HG03432 (cell line): ENCODE measurements around the gene OLFML1.

Source experiments
- ATAC-seq: cut with Tn5 transposase; IDR thresholded peaks from one replicate; pipeline ENCODE4 v1.9.1; 2021; ENCODE audit warnings: mild to moderate bottlenecking, moderate library complexity; ENCODE audit not compliant: unreplicated experiment

Gene OLFML1

DNA sequence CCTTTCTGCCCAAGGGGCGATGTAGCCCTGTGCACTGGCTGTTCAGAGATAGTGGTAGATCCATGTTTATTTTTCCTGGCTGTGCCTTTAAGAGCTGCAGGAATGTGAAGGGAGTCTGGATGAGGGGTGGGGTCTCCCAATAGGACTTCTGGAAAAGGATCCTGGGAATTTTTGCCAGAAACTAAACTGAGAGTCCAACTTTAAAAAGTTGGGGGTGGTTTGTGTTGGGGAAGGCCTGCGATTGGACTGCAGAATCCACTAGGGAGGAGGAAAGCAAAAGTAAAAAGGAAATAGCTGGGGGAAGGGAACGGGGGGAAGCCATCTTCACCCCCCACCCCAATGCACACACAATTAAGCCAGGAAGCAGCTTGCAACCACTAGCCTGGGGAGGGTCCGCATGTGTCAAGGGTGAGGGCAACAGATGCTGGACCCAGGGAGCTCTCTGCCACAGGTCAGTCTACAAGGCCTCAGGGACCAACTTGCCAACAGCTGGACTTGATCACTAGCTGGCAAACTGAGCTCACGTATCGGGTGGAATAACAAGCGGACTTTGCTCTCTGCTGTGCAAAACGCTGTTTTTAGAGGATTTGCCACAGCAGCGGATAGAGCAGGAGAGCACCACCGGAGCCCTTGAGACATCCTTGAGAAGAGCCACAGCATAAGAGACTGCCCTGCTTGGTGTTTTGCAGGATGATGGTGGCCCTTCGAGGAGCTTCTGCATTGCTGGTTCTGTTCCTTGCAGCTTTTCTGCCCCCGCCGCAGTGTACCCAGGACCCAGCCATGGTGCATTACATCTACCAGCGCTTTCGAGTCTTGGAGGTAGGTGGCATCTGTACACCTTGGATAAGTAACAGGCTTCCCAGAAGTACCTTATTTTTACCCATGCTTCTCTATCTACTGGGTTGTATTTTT, at the start of gene OLFML1:
OLFML1 (plus strand) TSS at position 321 of the 912 bp plus-strand sequence; CDS start at position 691, 370 bp downstream.
- no peak for ATAC-seq

DNA sequence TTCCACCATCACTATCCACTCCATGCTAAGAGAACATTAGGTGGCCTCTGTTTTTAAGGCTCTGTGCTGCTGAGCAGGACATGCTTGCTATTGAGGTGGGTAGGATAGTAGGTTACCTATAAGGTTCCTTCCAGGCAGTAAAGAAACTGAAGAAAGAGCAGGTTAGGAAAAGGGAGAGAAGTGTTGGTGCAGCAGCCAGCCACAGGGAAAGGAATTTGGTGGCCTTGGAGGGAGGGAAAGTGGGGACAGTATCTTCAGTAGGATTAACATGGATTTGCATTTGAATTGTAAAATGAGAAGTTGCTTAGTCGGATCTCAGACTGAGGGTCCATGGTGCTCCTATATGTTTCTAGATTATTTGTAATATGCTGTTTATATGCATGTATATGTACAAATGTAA, 49.2 kb upstream of the OLFML1 start:
- ATAC-seq = no peak

DNA sequence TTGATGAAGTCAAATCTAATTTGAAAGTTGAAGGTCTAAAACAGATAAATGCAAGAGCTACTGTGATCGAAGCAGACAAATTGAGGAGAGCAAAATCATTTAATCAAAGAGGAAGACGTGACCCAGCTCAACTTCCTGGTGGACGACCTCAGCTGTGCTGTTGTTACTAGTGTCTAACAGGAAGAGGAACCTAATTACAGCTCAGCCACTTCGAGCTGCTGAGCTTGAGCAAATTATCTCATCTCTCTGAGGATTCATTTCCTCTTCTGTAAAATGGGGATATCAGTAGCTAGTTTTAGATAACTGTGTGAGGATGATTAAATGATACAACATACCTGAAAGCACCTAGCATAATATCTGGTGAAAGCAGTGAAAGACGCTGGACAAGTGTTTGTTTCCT, 48.6 kb upstream of the OLFML1 start:
- peak; percentile 84 for ATAC-seq

DNA sequence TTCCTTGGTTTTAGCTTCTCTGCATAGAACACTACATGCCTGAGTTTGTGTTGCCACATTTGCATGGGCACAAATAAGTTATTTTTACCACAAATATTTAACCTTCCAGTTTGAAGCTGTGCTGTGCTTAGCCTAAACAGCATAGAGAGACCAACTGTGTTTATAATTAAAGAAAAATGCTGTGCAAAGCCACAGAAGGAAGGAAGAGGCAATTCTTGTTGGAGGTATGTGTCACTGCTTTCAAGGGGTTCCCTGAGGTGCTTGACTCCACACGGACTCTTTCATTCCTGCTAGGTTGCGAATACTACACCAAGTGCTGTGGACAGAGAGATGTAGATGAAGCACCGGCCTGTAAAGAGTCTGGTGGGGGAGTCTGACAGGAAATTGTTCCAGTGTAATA, 47.6 kb upstream of the OLFML1 start:
- ATAC-seq = no peak

DNA sequence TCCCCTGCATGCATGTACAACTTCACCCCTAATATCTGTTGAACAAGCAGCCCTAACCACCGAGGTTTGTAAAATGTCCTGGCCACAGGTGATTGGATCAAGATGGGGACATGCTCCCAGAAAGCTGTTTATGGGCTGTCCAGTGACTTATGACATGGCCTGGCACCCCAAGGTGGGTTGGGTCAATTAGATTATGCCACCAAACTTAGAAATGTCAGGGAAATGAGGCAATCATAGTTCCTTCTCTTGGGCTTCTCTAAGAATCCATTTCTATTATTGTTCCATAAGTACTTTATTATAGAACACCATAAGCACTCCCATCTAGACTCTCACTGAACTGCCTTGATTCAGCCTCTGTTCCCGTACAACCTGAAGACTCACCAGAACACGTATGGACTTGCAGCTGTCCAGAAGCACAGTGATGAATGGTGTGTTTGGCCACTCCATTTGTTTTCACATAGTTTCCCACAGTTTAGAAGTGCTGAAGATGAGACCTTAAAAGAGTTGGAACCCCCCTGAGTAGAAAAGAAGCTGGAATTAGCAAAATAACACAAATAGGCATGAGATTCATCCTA, 45.5 kb upstream of the OLFML1 start:
- ATAC-seq = no peak

DNA sequence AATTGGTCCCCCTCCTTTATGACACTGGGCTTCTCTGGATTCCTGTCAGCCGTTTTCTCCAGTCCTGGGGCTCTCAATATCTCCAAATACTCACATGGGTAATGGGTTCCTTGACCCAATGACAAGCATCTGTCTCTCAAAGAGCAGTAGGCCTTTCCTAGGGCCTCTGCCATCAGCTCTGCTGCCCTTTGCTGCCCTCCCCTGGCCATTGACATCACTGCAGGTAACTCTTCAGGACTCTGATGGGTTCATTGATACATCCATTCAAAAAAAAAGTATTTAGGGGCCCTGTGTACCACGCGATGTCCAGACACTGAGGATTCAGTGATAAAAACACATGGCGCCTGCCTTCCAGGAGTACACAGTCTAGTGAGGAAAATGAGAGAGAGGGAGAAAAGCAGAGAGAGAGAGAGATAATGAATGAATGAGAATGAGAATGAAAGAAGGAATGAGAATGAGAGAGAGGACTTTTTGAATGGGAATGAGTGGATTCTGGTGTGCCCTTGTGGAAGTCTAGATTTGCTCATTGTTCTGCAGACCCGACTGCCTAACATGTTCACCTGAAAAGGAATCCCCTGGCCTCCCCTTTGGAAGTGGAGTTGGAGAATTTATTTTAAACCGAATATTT, 42.6 kb upstream of the OLFML1 start:
- ATAC-seq = peak; percentile 93

DNA sequence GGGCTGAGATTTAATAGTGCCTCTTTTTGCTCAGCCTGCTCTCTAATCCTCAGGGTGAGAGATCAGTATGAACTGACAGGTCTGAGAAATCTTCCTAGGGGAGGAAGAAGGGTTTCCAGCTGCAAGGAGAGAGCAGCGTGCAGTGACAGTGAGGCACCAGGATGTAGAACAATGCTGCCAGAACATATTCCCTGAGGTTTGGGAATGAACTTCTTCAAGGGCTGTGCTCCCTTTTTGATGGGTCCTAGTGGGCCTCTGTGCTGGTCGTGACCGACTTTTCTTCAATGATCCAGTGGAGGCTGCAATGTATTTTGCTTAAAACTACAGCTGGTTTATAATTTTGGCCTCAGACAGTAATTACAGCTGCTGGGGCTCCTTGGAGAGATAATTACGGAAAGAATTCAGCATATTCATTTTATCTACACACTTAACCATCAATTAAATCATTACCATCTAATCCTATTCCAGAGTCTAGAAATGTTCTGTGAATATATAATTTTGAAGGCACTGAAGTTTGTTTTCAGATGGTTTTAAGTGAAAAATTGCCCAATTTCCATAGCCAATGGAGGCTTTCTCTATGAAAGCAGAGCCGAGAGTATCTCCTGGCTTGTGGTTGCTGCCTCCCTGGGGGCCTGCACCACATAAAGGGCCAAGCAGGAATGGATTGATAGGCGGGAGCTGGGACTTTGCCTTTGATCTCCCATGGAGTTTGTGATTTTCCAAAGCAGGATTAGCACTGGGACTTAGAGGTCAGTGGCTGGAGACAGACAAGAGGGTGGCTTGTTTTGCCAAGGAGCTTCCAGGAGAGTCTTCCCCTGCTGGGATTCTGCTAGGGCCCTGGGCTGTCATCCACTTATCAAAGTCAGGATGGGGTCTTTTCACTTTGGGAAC, 41.0 kb upstream of the OLFML1 start:
- no peak for ATAC-seq

DNA sequence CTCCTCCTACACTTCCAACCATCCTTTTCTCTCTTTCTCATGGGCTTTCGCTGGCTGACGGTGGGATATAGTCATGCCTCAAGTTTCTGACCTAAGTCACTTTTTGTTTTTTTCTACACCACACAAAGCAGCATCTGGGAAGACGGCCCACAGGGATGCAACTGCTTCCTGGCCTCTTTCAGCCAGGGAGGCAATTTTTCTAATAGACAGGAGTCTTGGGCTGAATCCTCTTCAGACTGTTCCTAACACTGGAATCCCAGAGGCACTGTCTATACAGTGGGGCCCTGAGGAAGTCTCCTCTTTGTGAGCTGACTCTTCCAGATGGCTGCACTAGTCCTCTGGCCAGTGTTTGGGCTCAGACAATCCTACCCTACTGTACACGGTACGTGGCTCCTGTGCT, 39.7 kb upstream of the OLFML1 start:
- ATAC-seq = no peak

DNA sequence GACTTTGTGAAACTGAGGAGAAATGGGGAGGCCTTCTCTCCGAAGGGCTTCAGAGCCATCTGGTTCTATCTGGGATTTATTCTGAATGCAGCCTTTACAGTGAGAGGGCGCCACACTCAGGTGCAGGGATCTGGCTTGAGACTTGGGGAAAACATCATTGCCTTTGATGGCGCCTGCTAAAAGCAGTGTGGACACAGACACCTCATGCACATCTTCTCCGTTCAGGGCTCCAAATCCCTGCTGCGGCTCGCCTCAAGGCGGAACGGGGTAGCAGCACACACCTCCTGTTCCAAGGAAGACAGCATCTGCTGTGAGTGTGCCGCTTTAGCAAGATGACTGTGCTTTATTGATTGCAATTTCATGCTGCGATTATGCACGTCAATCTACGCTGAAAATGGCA, 37.1 kb upstream of the OLFML1 start:
- no peak for ATAC-seq

DNA sequence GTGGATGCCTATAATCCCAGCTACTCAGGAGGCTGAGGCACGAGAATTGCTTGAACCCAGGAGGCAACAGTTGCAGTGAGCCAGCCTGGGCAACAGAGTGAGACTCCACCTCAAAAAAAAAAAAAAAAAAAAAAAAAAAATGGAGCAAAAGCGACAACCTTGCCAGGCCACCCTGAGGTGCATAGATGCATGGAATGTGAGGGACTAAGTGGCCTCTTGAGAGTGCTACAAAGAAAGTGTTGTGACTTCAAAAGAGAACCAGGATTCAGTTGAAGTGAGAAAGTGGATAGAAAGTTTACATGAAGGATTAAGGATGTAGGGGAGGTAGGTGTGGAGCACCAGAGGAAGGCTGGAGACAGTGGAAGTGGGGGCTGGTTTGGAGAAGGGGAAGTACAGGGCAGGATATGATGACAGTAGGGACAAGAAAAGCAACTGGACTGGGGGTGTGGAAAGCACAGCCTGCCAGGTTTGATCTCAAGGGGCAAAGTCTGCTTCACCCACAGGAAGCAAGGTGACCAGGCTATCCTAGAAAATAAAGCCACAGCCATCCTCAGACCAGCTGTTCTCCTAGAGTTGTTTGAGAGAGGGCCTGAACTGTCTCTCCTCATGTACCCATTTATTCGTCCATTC, 36.0 kb upstream of the OLFML1 start:
- ATAC-seq = no peak

DNA sequence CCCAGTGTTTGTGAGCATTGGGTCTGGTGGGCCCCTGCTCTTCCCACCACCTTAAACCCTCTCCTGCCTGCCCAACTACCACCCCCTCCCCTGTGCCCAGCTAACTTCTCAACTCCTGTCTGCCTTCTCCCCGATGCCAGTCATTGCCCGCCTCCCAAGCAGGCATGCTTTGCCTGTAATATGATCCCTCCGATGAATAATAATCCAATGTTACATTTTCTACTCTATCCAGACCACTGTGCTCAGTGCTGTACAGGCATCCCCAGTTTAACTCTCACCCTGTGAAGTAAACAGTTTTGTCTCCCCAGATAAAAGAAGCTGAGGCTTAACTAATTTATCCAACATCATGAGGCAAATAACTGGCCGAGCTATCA, 35.5 kb upstream of the OLFML1 start:
- ATAC-seq = no peak

DNA sequence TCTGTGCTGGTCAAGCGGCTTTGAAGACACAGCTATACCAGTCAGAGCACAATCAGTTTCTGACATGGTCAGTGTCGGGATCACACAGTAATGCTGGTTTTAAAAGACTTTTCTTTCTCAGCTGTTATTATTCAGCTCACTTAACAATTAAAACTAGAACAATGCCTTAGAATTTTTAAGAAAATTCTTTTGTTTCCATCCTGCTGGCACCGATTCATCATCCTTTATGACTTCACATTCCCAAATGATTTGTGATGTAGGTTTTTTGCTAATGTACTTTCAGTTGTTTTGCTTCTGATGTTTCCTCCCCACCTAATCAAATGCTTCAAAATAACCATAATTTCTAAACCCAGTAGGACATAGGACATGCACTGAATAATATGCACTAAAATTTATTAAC, 34.5 kb upstream of the OLFML1 start:
- no peak for ATAC-seq

DNA sequence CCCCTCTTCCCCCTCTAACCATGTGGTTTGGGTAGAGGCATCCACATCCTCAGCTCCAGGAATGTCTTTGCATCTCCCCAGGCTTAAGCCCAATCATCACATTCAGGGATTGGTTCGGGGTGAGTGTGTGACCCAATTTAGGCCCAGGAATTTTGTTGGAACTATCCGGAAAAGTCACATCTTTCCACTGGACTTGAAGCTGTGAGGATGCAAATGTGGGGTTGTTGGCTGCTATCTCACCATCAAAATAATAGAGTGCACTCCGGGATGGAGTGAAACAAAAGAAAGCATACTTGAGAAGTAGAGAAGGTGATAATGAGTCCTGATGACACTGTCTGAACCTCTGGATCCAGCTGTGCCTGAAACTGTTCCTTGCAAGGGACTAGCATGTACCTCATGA, 33.8 kb upstream of the OLFML1 start:
- ATAC-seq = no peak

DNA sequence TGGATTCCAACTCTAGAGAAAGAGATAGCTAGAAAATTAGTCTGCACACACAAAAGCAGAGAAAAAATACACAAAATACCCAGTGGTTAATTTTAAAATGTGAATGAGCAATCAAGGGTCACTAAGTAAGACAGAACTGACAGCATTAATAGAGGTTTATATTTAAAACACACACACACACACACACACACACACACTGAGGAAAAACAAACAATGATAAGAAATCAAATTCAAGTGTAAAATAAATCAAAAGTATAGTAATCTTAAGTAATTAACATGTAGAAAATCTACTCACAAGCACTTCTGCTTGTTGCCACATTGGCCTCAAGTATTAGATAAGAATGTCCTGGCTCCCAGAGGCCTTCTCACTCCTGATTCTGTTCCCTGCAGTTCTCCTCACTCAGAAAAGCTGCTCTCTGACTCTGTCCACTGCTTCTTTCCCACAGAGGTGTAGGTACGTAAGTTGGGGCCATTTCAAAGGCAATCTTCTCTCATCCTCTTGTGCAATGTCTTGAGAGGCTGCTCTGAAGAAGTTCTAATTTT, 33.3 kb upstream of the OLFML1 start:
- ATAC-seq = no peak

DNA sequence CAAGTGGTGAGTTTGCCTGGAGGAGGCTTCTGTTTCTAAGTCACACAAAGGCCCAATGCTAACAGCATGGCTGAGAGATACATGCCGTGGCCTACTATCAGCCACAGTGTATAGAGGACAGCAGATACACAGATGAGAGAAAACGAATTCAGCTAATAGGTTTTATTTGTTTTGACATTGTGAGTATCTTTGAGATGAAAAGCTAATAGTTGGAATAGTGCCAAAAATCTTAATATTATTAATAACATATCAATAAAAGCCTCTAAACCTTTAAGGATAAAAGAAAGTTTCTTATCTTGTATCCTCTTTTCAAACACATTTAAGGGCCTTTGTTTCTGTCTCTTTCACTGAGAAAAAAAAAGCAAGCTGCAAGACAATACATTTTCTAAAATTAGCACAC, 30.5 kb upstream of the OLFML1 start:
- ATAC-seq = no peak

DNA sequence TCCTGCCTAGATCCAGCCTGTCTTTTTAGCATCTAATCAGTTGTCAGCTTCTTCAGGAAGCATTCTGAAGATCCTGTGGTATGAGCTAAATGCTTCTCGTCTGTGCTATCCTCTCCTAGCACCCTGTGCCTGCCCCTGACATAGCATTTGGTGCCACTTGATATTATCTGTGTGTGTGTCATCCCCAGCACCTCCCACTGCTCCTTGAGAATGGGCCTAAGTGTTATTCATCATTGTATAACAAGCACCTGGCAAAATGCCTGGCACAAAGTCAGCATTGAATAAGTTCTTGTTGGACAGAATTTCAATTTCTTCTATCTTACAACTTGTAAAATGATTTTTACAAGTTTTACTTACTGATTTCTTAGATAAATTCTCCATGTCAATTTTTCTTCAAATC, 28.1 kb upstream of the OLFML1 start:
- no peak for ATAC-seq

DNA sequence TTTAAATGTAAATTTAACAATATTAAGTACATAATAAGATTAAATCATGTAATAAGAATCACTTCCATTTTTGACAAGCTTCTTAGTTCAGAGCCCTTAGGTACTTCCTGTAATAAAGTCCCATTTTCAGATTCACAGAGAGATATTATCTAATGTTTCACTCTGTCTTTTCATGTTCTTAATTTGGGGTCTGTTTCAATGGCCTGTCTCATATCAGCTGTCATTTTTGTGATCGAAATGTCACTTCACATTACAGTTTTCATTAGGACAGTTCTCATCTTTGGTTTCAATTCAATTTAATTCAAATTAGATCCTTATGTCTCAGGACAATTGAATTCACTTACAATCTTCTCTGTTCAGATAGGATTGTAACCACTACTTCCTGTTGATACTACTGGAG, 22.6 kb upstream of the OLFML1 start:
- ATAC-seq = peak; percentile 48

DNA sequence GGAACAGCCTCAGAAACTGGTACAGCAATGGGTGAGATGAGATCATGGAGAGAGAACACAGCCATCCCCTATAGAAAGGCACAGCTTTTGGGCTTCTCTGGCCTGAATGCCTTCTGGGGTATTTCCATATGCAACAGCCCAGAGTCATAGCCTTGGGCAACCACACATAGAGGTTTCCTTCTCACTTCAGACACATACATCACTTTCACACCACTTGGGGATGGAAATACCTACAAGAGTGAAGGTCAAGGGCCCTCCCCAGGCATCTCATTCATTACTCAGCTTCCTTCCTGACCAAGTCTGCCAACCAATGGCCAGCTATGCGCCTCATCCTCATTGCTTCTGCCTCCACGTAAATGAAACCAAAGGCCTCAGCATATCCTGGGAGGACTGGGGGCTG, 17.7 kb upstream of the OLFML1 start:
- peak; percentile 84 for ATAC-seq

DNA sequence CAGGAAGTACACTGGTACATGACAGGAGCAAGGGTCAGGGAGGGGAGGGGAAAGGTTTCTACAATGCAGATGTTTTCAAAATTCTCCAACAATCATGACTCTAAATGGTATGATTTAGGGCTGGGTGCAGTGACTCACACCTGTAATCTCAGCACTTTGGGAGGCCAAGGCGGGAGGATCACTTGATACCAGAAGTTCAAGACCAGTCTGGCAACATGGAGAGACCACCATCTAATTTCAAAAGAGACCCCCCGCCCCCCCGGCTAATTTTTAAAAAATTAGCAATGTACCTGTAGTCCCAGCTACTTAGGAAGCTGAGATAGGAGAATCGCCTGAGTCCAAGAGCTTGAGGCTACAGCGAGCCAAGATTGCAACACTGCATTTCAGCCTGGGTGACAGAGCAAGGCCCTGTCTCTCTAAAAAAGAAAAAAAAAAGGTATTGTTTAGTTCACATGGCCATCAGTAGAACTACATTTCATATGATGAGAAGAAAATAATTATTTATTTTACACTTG, 15.9 kb upstream of the OLFML1 start:
- no peak for ATAC-seq

DNA sequence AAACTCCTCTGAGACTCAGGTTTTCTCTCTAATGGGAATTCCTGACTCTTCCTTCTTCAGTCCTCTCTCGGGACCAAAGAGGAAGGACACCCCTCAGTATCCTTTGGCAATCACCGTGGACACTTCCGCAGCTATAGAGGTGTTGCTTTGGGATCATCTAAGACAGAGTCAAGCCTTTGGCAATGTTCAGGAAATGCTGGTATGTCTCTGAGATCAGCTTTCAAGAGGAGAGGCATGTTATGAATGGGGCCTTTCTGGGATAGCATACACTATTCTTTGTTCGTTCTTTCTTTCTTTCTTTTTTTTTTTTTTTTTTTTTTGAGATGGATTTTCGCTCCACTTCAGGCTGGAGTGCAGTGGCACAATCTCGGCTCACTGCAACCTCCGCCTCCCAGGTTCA, 14.2 kb upstream of the OLFML1 start:
- no peak for ATAC-seq
